Hematopoietic multipotent progenitor cell treated with erythropoietin and hydrocortisone succinate and interleukin-3 and kit ligand, for 17 days (in vitro differentiated cells): Measurements from ENCODE around the gene ATP2A2.
A peak's percentile ranks its signal among the peaks of the same experiment; 100 is the strongest.

Source experiments
- DNase-seq: peaks from one replicate; pipeline ENCODE4 v3.0.0-alpha.2; 2015; ENCODE audit warnings: low spot score

Gene ATP2A2

DNA sequence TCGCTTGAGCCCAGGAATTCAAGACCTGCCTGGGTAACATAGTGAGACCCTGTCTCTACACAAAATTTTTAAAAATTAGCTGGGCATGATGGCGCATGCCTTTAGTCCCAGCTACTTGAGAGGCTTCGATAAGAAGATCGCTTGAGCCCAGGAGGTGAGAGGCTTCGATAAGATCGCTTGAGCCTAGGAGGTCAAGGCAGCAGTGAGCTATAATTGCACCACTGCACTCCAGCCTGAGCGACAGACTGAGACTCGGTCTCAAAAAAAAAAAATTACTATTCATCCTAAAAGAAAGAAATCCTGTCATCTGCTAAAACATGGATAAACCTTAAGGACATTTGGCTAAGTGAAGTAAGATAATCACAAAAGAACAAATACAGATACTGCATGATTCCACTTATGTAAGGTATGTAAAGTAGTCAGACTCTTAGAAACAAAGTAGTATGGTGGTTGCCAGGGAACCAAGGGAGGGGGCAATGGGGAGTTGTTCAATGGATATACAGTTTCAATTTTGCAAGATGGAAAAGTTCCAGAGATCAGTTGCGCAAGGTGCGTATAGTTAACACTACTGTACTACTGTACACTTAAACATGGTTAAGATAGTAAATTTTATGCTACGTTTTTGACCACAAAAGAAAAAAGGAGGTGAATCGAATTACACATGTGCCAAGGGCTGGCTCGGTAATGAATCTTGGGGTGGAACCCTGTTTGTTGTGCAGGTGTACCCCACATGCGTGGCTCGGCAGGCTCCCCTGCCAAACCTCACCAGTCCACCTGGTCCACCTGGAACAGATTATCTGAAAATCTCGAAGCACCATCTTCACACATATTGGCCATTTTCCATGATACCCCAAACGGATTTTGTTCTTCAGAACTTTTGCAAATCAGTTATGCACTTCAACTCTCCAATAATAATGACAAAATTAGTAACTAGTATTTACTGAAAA is 18.3 kb upstream of the ATP2A2 start:
- no peak for DNase-seq

DNA sequence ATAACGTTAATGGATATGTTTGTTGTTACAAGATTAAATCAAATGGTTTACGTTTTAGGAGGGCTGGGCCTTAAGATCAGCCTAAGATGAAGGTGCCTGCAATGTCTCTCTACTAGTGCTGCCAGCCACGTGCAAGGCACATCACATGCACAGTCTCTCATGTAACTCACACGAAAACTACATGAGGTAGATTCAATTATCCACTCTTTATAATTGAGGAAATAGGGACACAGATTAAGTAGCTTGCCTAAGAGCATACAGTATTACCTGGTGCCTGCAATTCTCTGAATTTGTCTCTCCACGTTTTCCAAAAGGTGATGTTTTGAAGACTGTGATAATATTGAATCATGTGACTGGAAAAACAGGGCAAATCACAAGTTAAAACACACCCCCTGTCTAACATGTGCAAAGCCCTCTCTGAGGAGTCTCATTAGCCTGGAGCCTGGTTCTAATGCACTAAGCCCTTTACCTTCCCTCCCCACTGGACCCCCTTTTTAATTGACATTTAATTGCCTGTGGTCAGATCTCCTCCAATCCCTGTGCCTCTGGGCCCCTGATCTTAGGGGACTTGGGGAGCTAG is 14.6 kb upstream of the ATP2A2 start:
- no peak for DNase-seq

GRCh38 chr12:110266980-110267620 is 13.9 kb upstream of the ATP2A2 start:
- DNase-seq: no peak

GRCh38 chr12:110269622-110270124 is 11.4 kb upstream of the ATP2A2 start:
- DNase-seq: no peak

DNA sequence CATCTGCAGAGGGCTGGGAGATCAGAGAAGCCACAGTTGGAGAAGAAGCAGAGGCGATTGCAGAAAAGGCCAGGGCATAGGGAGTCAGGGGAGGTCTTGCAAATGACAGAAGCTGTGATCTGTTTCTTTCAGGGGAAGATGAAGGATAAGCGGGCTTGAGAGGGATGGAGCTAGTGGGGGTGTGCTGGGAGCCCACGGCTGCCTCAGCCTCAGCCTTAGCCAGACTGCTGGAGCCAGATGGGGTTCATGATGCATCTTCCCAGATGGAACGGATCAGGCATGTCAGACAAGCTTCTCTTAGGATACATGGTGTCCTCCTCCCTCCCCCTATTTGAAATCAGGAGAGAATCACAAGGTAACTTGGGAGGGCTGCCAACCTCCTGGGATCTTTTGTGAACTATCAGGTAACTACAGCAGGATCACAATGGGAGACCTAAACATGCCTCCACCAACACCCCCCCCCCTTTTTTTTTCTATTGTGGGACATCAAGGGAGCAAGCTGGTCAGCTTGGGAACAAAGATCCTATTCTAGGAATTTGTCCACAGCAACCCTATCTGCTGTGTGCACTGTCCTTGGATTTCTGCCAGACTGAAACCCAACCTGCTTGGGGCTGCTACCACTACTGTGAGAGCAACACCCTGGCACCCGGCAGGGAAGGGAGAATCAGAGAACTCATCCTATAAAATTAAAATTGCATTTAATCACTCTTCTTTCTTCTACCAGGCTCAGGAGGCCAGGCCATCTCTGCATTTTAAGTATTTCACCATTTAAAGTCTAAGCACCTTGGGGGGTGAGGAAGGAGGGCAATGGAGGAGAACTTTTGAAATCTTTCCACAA is 10.7 kb upstream of the ATP2A2 start:
- peak; percentile 42 for DNase-seq

GRCh38 chr12:110271015-110271414 is 10.0 kb upstream of the ATP2A2 start:
- DNase-seq: no peak

DNA sequence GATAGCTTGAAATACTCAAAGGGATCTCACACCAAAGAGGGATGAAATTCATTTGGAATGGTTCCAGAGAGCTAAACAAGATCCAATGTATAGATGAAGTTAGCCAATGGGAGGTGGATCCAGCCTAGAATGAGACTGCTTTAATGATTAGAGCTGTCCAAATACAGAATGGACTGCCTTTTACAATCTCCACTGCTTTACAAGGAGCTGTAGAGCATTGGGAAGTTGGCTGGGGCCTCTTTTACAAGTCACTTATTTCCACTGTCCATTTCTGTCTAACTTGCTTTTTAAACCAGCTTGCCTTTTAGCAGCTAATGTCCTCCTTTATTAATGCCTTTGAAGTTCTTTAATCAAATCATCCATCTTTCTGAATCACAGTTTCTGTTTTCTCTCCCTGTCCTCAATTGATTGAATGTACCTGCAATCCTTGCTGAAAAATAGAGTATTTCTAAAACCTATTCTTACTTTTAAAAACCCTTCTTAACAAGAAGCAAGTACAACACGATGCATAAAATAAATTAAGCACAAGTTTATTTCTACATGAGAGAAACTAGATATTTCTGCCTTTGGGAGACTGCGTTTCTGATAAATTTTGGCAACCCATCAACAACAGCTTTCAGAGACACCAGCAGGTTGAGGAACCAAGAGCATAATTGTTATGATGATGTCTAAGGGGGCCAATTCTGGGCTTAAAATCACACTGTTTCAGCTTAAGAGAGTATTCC is 3.4 kb upstream of the ATP2A2 start:
- no peak for DNase-seq

- DNase-seq: no peak
Measured at GRCh38 chr12:110278255-110278536, 2.9 kb upstream of the ATP2A2 start.

DNA sequence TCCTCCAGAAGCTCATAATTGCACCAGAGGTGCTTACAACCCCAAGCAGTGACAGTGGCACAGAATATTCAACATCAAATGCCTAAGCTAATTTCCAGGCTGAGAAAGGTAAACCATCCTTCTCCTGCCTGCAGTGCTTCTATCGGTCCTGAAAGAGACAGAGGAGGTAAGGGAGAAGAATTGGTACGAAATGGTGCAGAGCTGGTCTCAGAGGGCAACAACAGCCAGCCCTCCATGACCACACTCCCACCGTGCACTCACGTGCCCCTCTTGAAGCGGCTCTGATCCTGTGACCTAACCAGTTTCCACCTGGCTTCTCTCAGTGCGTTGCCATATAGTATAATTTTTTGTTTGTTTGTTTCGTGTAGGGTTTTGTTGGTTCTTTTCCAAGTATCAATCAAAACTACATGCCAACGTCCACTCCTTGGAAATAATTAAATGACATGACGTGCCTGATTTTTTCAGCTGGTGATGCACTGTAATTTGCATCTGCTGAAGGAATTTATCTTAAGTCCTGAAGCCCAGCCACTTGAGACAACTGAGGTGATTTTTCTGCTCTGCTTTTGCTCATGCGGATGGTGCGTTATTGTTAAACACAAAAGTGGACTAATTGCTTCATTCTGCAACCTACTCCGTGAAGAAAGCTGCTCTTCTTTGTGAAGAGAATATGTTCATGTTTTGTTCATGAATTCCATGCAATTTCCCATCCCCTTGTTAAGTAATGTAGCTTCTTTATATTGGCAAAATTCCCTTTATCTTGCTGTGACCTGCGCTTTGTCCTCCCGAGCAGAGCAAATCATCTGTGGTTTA is 1.3 kb upstream of the ATP2A2 start:
- DNase-seq: no peak

DNA sequence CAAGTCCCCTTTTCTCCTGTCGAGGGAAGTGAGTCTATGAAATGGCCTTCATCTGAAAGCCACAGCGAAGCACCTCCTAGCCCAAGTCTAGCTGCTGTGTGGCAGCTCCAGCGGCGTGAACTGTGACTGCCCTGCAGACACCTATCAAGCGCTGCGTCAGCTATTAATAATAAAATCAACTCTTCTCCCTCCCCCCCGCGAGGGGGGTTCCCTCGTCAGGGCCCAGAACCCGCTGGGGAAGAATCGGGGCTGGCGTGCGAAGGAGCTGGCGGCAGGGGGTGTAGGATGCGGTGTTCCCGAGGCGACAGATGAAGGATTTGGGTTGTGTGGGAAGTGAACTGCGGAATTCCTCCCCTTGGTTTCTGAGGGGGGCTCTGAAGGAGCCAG is 662 bp upstream of the ATP2A2 start:
- DNase-seq: no peak

- DNase-seq: peak; percentile 38
Measured at GRCh38 chr12:110281549-110282299, 677 bp downstream of the ATP2A2 start.

- peak; percentile 48 for DNase-seq
Measured at GRCh38 chr12:110282300-110282860, 1.3 kb downstream of the ATP2A2 start.

DNA sequence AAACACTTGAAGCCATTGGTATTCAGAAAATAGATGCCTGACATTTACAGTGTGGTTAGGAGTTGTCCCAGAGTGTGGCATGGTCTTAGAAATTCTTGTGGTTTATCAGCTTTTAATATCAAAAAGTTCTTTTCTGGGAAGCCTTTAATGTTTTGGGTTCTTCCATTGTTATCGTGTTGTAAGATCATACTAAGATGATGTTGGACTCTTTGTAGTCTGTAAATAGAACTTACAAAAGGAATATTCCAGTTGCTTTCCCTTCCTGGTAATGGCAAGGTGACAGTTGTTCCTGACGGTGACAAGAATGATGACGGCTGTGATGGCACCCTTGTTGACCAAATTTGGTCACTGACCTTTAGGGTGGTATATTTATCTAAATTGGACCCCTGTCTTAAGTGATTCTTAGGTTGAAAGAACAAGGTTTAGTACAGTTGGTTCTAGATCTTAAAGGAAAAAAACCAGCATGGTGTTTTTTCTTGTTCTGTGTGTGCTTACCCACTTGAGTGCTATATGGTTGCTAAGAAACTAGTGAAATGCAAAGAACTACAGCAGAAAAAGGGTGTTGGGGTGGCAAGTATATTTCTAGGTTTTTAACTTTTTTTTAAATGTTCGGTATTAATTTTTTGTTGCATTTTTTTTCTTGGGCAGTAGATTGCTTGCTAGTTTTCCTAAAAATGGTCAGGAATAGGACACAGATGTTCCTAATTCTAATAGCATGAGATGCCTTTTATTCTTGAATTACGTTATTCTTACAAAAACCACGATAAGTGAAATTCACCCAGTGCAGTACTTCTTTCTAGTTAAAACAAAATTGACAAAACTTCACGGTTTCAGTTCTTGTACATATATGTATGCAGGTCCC is 2.1 kb downstream of the ATP2A2 start:
- DNase-seq: no peak

DNA sequence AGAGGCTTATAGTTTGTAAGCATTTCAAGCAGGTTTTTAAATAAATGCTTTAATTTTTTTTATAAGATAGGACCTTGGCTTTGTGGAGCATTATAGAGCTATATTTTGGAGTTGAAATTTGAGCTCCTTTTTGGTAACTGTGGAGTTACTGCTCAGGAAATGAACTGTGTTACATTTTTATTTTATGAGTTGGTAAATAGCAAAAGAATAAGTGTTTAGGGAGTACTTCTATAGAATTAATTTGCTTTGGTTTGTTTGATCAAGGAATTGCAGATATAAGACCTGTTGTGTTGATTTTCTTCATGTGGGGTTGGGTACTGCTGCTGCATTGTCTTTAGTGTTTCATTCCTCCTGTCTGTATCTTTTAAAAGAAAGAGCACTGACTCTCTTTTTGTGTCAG is 3.5 kb downstream of the ATP2A2 start:
- DNase-seq: no peak

- DNase-seq: no peak
Measured at GRCh38 chr12:110286623-110287022, 5.6 kb downstream of the ATP2A2 start.

DNA sequence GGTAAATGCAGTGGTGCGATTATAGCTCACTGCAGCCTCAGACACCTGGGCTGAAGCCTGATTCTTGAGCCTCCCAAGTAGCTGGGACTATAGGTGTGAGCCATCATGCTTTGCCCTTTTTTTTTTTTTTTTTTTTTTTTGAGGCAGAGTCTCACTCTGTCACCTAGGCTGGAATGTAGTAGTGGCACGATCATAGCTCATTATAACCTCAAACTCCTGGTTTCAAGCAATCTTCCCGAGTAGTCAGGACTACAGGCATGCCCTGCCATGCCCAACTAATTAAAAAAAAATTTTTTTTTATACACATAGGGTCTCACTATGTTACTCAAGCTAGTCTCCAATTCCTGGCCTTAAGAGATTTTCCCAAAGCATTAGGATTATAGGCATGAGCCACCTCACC is 6.9 kb downstream of the ATP2A2 start:
- no peak for DNase-seq

DNA sequence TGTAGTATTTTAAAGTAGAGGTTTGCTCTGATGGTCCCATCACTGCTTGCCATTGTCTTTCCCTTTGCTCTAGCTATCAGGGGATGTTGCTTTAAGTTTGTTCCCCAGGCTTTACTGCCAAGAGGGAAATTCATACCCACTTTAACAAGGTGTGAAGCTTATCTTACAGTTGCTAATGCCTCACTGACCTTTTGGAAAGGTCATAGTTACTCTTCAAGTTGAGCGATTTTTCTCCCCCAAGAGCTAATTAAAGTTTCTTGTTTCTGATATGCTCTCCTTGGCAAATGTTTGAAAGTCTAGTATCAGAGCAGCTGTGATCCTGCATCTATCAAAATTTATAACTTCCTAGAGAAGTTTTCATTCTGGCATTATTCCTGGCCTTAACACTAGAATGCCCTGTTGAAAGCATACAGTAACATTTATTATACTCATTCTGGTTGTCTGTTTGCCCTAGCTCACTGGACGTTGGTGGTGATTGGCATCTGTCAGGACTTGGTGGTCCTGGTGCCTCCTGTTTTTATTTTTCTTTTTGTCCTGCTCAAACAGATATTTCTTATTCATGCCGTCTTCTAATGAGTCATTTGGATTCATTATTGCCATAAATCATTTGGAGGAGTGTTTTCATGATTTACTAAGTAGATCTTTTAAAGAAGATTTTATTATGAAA is 8.1 kb downstream of the ATP2A2 start:
- DNase-seq: no peak

GRCh38 chr12:110289711-110290078 is 8.6 kb downstream of the ATP2A2 start:
- no peak for DNase-seq
